HG02852 (cell line): Measurements from ENCODE around the gene SLC7A6OS.

Experiments
- ATAC-seq: cut with Tn5 transposase; IDR thresholded peaks from one replicate; pipeline ENCODE4 v1.9.1; 2021; ENCODE audit warnings: mild to moderate bottlenecking, moderate library complexity; ENCODE audit not compliant: unreplicated experiment

SLC7A6OS gene

DNA sequence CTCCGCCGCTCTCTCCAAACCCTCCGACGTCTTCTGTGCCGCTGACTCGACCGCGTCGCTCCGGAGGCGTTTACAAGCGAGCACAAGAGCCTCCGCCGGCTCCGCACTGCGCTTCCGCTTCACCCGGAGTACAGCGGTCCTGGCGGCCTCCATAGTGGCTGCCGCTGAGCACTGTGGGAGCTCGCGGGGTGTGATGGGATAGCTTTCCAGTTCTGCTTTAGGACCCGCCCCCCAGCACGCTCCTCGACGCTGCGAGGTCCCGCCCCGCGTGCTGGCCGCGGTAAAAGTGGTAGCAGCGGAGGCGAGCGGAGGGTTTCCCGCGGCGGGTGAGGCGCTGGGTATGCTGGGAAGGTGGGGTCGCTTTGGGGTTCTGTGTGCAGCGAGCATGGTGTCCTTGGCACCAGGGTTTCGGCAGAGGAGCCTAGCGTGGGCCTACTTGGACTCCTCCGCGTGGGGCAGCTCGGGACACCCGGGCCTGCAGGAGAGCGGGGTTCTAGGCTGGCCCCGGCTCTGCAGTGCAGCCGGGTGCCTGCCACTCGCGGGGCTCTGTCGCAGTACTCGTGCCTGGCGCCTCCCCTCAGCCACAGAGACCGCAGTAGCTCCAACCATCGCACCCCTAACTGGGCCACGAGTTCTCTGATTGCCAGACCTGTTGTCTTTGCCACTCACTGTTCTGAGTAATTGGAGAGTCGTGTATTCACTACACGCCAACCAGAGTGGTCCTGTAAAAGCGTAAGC is at the start of gene SLC7A6OS, which contains the start of gene PRMT7:
Gene SLC7A6OS (minus strand): TSS at position 173 of the 738 bp plus-strand sequence. CDS start 20 bp downstream, at position 153.
Gene PRMT7 (plus strand): TSS at position 246 of the 738 bp plus-strand sequence. CDS start 4,961 bp downstream, outside the sequence.
- peak; percentile 97 for ATAC-seq

DNA sequence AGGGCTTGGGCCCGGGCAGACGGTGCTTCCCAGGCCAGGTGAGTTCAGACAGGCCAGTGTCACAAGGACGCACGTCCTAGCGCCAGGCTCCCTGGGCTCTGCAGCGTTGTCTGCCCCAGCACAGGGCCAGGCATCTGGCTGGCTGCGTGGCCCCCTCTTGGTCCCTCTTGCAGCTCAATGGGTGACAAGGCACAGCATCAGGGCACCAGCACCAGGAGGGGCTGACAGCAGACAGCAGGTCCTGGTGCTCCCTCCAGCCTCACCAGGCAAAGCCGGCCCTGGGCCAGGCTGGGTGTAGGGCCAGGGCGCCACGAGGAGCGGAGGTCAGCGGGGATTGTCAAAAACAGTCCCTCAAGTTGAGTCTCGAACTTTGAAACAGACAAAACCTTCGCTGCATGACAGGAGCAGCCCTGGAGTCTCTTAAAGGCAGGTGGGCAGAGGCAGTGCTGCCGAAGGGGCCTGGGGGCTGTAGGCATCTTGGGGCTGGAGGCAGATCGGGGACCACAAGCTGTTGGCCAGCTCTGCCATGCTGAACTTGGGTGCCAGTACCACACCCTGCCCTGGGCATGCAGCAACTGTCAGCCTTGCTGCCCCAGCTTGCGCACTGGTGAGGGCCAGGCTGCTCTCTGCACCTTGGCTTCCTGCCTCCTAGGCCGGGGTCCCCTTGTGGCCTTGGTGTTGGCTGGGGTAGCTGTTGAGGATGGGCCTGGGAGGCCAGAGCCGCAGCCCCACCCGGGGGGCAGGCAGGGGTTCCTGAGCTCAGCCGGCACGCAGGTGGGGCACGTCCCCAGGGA is 48.8 kb upstream of the SLC7A6OS start:
- ATAC-seq, result no peak

- ATAC-seq, result no peak
Observed at GRCh38 chr16:68358951-68359350, 48.2 kb upstream of the SLC7A6OS start.

DNA sequence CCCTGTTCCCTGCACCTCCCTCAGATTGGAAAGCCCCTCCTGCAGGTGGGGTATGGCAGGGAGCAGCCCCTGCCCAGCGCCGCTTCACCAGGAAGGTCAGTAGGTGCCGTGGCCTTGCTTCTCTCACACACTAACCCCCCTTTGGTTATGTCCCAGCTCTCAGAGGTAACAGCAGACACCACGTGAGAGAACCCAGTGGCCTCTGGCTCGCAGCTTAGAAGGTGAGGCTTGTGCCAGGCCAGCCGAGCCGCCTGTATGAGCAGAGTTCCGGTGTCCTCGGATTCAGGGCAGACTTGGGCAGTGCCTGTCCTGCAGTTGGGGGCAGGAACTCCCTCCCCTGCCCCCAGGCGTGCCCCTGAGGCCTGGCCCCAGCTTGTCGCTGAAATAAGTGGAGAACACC is 47.2 kb upstream of the SLC7A6OS start:
- ATAC-seq, result no peak

GRCh38 chr16:68357521-68357922 is 46.8 kb upstream of the SLC7A6OS start:
- ATAC-seq, result no peak

DNA sequence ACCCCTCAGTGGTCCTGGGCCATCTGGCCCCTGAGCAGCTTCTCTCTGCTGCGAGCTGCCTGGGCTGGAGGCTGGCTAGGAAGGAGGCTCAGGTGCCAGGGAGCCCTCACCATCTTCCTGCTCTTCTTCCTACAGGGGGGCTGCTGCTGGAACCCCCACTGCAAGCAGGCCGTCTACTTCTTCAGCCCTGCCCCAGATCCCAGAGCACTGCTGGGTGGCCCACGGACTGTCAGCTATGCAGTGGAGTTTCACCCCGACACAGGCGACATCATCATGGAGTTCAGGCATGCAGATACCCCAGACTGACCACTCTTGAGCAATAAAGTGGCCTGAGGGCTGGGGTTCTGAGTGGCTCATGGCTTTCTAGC is 46.2 kb upstream of the SLC7A6OS start:
- ATAC-seq, result no peak

- peak; percentile 84 for ATAC-seq
Observed at GRCh38 chr16:68356249-68356918, 45.6 kb upstream of the SLC7A6OS start.

DNA sequence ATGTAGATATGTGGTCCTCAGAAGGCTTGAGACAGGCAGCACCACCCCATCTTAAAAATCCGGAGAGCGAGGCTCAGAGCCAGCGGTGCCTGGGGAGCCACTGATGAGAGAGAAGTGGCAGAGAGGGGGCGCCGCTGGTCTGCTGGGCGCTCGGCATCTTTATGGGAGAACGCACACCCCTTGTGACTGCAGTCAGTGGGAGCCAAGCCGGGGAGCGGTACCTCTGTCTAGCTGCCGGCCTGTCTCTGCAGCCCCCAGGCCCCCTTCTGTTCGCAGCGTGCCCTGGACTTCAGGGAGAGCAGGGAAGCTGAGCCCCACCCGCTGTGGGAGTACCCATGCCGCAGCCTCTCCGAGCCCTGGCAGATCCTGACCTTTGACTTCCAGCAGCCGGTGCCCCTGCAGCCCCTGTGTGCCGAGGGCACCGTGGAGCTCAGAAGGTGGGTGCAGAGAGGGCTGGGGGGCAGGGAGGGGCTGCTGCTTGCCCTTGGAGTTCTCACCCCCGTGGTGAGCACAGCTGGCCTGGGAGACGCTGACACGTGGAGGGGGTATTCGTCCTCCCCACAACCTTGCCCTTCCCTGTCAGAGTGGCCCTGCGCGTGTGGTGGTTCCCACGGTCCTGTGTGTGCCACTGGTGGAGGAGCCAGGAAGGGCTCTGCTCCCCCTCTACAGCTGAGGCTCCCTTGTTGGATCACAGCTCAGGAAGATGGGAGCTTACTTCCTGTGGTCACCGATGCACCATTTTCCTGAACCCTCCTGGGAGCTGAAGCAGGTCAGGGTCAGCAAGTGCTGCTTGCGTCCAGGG is 44.9 kb upstream of the SLC7A6OS start:
- ATAC-seq, result no peak

DNA sequence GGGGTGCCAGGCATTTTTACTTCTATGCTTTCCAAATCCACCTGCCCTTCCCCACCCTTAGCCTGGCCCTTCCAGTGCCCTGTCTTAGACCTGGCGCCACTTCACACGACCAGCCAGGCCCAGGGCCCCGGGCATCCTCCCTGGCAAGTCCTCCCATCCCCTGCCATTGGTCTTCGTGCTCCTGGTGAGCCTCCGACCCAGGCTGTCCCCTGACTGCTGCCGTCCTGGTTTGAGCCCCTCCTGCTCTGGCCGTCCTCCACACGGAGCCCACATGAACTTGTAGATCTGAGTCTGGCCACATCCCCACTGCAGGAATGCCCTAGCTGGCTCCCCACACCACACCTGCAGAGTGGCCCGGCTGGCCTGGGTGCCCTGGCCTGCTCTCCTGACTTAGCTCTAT is 44.1 kb upstream of the SLC7A6OS start:
- ATAC-seq, result no peak

GRCh38 chr16:68353366-68353765 is 42.6 kb upstream of the SLC7A6OS start:
- ATAC-seq, result no peak

- ATAC-seq, result no peak
Observed at GRCh38 chr16:68351991-68352431, 41.3 kb upstream of the SLC7A6OS start.

GRCh38 chr16:68351463-68351862 is 40.7 kb upstream of the SLC7A6OS start:
- ATAC-seq, result no peak

GRCh38 chr16:68350813-68351350 is 40.1 kb upstream of the SLC7A6OS start:
- ATAC-seq, result no peak

GRCh38 chr16:68349838-68350410 is 39.2 kb upstream of the SLC7A6OS start:
- no peak for ATAC-seq

DNA sequence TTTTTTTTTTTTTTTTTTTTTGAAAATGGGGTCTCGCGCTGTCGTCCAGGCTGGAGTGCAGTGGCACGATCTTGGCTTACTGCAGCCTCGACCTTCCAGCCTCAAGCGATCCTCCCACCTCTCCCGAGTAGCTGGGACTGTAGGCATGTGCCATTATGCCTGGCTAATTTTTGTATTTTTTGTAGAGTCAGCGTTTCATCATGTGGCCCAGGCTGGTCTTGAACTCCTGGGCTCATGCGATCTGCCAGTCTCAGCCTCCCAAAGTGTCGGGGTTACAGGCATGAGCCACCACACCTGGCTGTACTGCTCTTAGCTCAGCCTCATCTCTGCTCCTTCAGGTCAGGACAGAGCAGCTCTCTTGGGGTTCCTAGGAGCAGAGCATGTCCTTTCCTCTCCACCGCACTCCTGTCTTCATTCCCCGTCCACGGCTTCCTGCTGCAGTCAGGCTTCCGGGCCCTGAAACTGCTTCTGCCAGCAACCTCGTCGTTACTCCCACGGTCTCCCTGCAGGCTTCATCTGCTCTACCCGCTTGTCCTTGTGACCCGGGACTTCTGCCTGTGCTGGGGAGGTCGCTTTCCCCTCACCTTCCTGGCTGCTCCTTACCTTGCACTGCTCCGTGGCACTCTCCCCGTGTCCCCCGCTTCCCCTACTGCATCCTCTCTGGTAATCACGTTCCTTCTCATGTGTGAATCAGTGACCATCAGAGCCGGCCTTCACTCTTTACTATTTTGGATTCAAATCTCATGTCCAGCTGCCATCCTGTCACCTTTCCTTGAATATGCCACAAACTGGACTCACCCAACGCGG is 38.1 kb upstream of the SLC7A6OS start:
- no peak for ATAC-seq

- no peak for ATAC-seq
Observed at GRCh38 chr16:68347605-68348004, 36.9 kb upstream of the SLC7A6OS start.

DNA sequence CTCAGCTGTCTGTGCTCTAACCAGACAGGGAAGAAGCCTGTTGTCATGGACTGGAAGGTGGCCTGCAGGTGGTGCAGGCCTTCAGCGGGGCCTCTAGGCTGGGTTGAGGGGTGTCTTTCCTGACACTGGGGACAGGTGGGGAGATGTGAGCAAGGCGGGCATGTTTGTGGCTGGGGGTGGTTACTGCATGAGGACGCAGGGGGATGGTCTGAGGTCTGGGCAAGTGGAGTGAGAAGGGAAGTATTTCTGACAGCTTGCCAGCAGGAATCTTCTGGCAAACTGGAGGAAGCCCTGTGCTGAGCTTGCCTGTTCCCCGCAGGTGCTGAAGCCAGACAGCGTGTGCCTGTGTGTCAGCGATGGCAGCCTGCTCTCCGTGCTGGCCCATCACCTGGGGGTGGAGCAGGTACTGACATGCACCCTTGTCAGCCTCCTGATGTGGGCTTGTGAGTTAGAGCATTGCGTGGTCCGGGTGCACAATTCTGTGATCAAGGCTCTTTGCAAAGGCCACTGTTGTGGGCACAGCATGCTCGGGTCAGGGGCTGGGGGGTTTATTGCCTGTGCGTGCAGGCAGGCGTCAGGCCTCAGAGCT is 36.2 kb upstream of the SLC7A6OS start:
- no peak for ATAC-seq

- ATAC-seq, result no peak
Observed at GRCh38 chr16:68345958-68346635, 35.4 kb upstream of the SLC7A6OS start.
